HG03175 (cell line): ENCODE measurements around the gene SLC35F5.
"Not testable (repeated sequence)": the region's sequence is repeated elsewhere in the genome, so short reads cannot be mapped to it uniquely, and the experiment has no call there.

ENCODE experiments used
- ATAC-seq: cut with Tn5 transposase; IDR thresholded peaks from one replicate; pipeline ENCODE4 v1.9.1; 2021; ENCODE audit warnings: mild to moderate bottlenecking, moderate library complexity; ENCODE audit not compliant: unreplicated experiment

SLC35F5 gene, protein sequence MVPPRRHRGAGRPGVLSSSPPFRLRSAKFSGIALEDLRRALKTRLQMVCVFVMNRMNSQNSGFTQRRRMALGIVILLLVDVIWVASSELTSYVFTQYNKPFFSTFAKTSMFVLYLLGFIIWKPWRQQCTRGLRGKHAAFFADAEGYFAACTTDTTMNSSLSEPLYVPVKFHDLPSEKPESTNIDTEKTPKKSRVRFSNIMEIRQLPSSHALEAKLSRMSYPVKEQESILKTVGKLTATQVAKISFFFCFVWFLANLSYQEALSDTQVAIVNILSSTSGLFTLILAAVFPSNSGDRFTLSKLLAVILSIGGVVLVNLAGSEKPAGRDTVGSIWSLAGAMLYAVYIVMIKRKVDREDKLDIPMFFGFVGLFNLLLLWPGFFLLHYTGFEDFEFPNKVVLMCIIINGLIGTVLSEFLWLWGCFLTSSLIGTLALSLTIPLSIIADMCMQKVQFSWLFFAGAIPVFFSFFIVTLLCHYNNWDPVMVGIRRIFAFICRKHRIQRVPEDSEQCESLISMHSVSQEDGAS

GRCh38 chr2:113756355-113757137, at the start of gene SLC35F5:
SLC35F5 (minus strand) TSS chr2:113756642; CDS start chr2:113756409, 233 bp downstream.
- peak; percentile 86 for ATAC-seq

DNA sequence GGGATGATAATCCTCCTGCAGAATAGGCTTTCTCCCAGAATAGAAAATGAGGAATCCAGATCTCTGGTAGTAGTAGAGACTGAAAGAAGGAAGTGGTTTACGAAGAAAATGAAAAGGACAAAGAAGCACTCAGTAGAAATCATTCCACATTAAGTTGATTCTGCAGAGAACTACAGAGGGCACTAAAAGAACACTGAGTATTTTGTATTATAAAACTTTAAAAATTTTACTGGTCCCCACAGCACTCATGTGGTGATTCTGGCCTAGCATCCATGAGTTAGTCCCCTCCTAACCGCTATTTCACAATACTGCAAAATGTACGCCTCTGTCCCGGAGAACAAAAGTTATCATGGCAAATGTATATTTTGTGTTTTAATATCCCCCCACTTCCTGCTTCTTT, 42.9 kb upstream of the SLC35F5 start:
- ATAC-seq, result no peak

- ATAC-seq, result no peak
Observed at GRCh38 chr2:113797237-113797636, 40.8 kb upstream of the SLC35F5 start.

DNA sequence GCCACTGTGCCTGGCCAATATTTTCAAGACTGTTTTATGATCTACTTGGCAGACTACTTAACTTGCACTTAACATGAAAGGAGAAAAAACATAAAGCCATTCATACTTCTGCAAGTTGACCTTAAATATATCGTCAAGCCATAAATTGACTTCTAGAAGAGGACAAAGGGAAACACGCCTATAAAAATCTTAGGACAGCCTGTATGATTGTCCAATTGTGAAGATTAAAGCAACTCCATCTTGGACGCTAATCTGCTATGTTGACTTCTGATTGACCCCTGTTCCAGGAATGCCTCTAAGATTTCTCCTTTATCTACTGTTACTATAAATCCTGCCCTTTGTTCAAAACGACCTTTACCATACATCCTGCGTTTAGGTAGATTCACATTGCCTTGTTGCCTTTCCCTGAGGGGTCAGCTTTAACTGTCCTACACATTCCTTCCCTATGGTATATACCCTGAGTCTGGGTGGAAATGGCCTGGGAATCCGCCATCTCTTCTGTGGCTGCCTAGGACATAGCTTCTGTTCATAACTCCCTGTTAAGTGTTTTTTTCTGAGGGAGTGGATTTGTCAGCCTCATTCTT, 40.2 kb upstream of the SLC35F5 start:
- no peak for ATAC-seq

GRCh38 chr2:113795405-113795920, 39.0 kb upstream of the SLC35F5 start:
- no peak for ATAC-seq

DNA sequence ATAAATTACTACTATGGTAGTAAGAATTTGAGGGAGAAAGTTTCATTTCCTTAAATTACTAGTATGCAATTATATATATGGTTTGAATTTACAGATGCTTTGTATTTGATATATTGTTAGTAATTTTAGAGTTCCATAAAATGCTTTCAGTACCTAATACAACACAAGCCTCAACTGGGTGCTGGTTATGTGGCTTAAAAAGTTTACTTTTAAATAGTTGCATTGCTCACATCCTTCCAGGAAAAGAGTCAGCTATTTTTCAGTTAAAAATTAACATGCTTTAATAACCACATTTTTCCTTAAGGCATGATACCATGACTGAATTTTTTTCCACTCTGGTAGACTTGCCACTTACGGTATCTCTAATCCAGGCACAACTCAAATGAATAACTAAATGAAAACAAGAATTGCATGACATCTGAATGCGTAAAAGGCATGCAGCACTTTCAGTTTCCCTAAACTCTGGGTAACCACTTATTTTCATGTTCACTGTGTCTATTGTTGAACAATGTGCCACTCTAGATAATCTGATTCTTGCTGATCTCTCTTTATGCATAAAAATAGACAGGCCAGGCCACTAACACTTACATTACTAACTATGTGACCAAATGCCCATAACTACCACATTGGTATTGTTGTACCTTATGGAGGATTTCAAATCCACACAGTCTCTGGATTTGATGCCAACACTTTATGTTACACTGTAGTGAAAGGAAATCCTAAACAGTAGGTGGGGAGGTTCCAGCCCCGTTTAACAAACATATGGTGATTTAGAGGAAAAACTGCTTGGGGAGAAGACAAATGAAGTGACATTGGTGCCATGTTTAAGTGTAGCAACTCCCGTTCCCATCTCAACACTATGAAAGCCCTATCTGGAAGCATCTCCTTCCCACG, 35.5 kb upstream of the SLC35F5 start:
- ATAC-seq, result peak; percentile 93

GRCh38 chr2:113784823-113785744, 28.6 kb upstream of the SLC35F5 start:
- ATAC-seq, result no peak

DNA sequence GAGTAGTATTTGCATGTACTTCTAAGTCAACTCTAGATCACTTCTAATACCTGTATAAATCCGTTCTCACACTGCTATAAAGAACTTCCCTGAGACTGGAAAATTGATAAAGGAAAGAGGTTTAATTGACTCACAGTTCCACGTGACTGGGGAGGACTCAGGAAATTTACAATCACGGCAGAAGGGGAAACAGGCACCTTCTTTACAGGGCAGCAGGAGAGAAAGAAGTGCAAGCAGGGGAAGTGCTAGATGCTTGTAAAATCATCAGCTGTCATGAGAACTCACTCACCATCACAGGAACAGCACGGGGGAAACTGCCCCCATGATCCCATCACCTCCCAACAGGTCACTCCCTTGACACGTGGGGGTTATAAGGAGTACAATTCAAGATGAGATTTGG, 24.0 kb upstream of the SLC35F5 start:
- ATAC-seq, result no peak

- ATAC-seq, result no peak
Observed at GRCh38 chr2:113777371-113777770, 20.9 kb upstream of the SLC35F5 start.

DNA sequence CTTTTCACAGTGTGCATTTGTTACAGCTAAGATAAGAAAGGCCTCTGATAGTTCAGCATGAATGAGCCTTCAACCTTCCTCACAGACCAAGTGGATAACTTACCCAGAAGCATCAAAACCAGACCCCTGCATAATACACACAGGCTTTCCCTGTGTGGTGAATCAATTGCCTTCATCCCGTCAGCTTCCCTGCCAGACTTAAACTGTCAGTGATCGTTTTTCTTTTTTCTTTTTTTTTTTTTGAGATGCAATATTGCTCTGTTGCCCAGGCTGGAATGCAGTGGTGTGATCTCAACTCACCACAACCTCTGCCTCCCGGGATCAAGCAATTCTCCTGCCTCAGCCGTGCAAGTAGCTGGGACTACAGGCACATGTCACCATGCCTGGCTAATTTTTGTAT, 20.5 kb upstream of the SLC35F5 start:
- no peak for ATAC-seq

GRCh38 chr2:113774616-113775015, 18.2 kb upstream of the SLC35F5 start:
- not testable (repeated sequence) for ATAC-seq

DNA sequence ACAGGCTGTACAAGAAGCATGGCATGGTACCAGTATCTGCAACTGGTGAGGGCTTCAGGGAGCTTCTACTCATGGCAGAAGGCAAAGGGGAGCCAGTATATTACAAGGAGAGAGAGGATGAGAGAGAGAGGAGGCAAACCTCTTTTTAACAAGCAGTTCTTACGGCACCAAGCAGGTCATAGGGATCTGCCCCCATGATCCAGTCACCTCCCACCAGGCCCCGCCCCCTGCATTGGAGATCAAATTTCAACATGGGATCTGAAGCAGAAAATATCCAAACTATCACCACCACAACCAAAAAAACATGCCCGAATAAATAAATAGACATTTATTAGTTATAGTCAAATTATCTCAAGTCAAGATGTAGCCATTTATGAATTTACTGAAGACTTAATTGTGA, 14.5 kb upstream of the SLC35F5 start:
- ATAC-seq, result no peak

DNA sequence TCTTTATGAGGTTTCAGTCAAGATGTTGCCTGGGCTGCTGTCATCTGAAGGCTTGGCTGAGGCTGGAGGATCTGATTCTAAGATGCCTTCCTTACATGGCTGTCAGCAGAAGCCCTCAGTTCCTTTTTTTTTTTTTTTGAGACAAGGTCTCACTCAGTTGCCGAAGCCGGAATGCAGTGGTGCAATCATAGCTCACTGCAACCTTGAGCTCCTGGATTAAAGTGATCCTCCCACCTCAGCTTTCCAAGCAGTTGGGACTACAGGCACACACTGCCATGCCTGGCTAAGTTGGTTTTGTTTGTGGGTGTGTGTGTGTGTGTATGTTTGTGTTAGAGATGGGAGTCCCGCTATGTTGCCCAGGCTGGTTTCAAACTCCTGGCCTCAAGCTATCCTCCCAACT, 13.1 kb upstream of the SLC35F5 start:
- no peak for ATAC-seq

GRCh38 chr2:113768770-113769169, 12.3 kb upstream of the SLC35F5 start:
- no peak for ATAC-seq

GRCh38 chr2:113767811-113768460, 11.5 kb upstream of the SLC35F5 start:
- ATAC-seq, result no peak

- ATAC-seq, result no peak
Observed at GRCh38 chr2:113765276-113765675, 8.8 kb upstream of the SLC35F5 start.

DNA sequence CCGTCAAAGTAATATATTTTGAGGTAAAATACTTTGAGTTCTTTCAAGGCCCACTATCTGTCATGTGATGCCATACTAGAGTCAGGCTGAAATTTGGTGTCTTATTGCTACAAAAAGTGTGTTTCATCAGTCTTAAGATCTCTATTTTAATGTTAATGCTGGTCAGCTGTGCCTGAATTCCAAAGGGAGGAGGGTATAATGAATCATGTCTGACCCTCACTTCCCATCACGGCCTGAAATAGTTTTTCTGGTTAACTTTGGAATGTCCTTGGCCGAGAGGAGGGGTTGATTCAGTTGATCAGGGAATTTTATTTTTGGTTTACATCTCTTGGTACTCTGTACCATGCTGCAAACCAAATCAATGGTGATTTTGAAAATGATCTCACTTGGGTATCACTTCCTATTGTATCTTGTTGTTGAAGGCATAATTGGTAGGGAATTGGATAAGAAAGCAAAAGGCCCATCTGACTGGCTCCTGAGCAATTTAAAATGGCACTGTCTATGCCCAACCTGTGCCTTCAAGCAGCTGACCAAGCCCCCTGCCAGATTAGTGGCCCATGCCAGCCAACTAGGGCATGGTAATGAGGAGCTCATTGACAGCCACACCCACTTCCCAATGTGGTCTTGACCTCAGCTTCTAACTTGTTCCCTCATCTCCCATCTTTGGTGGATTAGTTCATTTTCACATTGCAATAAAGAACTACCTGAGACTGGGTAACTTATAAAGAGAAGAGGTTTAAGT, 6.1 kb upstream of the SLC35F5 start:
- ATAC-seq, result no peak

DNA sequence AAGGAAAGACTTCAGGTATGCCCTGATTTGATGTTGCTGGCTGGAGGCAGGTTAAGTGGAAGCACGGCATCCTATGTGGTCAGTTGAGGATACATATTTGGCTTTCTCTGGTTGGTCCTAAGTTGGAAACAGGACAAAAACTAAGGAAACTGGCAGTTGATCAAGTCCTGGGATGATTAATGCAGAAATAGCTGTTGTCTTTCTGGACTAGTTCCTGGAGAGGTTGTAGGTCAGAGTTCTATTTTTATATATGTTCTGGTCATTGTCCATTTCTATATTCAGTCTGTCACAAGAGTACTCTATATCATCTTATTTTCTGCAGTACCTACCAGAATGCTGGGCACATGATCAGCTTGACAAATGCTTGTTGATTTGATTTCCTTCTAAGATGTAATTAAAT, 4.0 kb upstream of the SLC35F5 start:
- no peak for ATAC-seq
